Measurements from ENCODE around the gene PCDHA10. TPM values are rescaled to one million over a fixed set of nuclear protein-coding genes. Genes with fewer than 3 reads are reported as not detected.
"Not testable (repeated sequence)": the region's sequence is repeated elsewhere in the genome, so short reads cannot be mapped to it uniquely, and the experiment has no call there.

PCDHA10 gene
- total RNA-seq, 3 donors from 2014 or later (not counting 1 experiment from before 2014, with no cell fraction given) = not detected

GRCh38 chr5:140808889-140809291 lies 46.8 kb upstream of the PCDHA10 start:
- Histone ChIP-seq H3K27me3 (ENCODE audit: control insufficient read depth, insufficient read depth, low read length) (no peaks in the 10 kb centered on the region), H3K9me3 (ENCODE audit: control insufficient read depth, insufficient read depth, low read length) (peaks cover 10% of the 10 kb centered on the region), H3K4me1 (ENCODE audit: control insufficient read depth, insufficient read depth, low read length) (no peaks in the 10 kb centered on the region), H3K36me3 (ENCODE audit: control insufficient read depth, insufficient read depth, low read length) (no peaks in the 10 kb centered on the region), H3K27ac (ENCODE audit: low read length) (no peak overlapping the region), H3K4me3 (ENCODE audit: low read length) (no peak overlapping the region)
- H3K27ac Mint-ChIP-seq = no peak overlapping the region
- peaks cover 6 to 7% of the 10 kb centered on the region in 2 donors for H3K9me3 Mint-ChIP-seq
- no peaks in the 10 kb centered on the region for H3K4me1 Mint-ChIP-seq
- H3K4me3 Mint-ChIP-seq = no peak overlapping the region
- intact Hi-C loops (cut with micrococcal nuclease) = no loop called here
- ATAC-seq = no peak
- no peak for DNase-seq
- H3K27me3 Mint-ChIP-seq (ENCODE audit: low read depth in 2 of 2) = peaks cover 5 to 6% of the 10 kb centered on the region in 2 donors
- H3K36me3 Mint-ChIP-seq = peaks cover 12% of the 10 kb centered on the region
- TF ChIP-seq CTCF (IDR thresholded peaks at IDR 0.05) = no peak
- WGBS (ENCODE audit: insufficient coverage) = 71% methylated on average over 43 of the region's 43 CpGs

GRCh38 chr5:140821375-140822280 lies 34.1 kb upstream of the PCDHA10 start, which contains the start of gene PCDHA5:
TSS of gene PCDHA5 (plus strand) at chr5:140821613.
- intact Hi-C loops (cut with micrococcal nuclease) = no loop called here
- Mint-ChIP-seq H3K4me3 (no peak within 1 kb of the TSS), H3K4me1 (no peaks in the 10 kb centered on the region), H3K27ac (no peak within 1 kb of the TSS), H3K27me3 (ENCODE audit: low read depth in 2 of 2) (peaks cover 6 to 7% of the 10 kb centered on the region in 2 donors), H3K9me3 (peaks cover 2 to 4% of the 10 kb centered on the region in 2 donors), H3K36me3 (no peaks in the 10 kb centered on the region)
- no peak for TF ChIP-seq CTCF (IDR thresholded peaks at IDR 0.05)
- Histone ChIP-seq H3K36me3 (ENCODE audit: control insufficient read depth, insufficient read depth, low read length) (no peaks in the 10 kb centered on the region), H3K27me3 (ENCODE audit: control insufficient read depth, insufficient read depth, low read length) (peaks cover 3% of the 10 kb centered on the region), H3K4me1 (ENCODE audit: control insufficient read depth, insufficient read depth, low read length) (no peaks in the 10 kb centered on the region), H3K4me3 (ENCODE audit: low read length) (no peak within 1 kb of the TSS), H3K27ac (ENCODE audit: low read length) (no peak within 1 kb of the TSS), H3K9me3 (ENCODE audit: control insufficient read depth, insufficient read depth, low read length) (peaks cover 12% of the 10 kb centered on the region)
- DNase-seq = no peak
- WGBS (ENCODE audit: insufficient coverage) = 40% methylated on average over 34 of the region's 39 CpGs
- no peak for ATAC-seq

DNA sequence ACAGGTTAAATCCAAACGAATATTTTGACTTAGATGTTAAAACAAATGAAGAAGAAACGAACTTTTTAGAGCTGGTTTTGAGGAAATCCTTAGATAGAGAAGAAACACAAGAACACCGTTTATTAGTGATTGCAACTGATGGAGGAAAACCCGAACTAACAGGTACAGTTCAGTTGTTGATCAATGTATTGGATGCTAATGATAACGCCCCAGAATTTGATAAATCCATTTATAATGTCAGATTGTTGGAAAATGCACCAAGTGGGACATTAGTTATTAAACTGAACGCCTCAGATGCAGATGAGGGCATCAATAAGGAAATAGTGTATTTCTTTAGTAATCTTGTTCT lies 33.4 kb upstream of the PCDHA10 start:
- Mint-ChIP-seq H3K4me3 (no peak overlapping the region), H3K36me3 (peaks cover under 1% of the 10 kb centered on the region), H3K27ac (no peak overlapping the region), H3K9me3 (peaks cover 5 to 6% of the 10 kb centered on the region in 2 donors), H3K27me3 (ENCODE audit: low read depth in 2 of 2) (peaks cover 12 to 13% of the 10 kb centered on the region in 2 donors), H3K4me1 (no peaks in the 10 kb centered on the region)
- no peaks in the 10 kb centered on the region for H3K36me3 ChIP-seq (ENCODE audit: control insufficient read depth, insufficient read depth, low read length)
- H3K4me3 ChIP-seq (ENCODE audit: low read length) = no peak overlapping the region
- H3K27ac ChIP-seq (ENCODE audit: low read length) = no peak overlapping the region
- 32% methylated on average over 6 of the region's 6 CpGs for WGBS (ENCODE audit: insufficient coverage)
- peaks cover 3% of the 10 kb centered on the region for H3K27me3 ChIP-seq (ENCODE audit: control insufficient read depth, insufficient read depth, low read length)
- intact Hi-C loops (cut with micrococcal nuclease) = no loop called here
- DNase-seq (no peak), ATAC-seq (no peak)
- H3K9me3 ChIP-seq (ENCODE audit: control insufficient read depth, insufficient read depth, low read length) = peaks cover 12% of the 10 kb centered on the region
- TF ChIP-seq CTCF (IDR thresholded peaks at IDR 0.05) = no peak
- H3K4me1 ChIP-seq (ENCODE audit: control insufficient read depth, insufficient read depth, low read length) = no peaks in the 10 kb centered on the region

DNA sequence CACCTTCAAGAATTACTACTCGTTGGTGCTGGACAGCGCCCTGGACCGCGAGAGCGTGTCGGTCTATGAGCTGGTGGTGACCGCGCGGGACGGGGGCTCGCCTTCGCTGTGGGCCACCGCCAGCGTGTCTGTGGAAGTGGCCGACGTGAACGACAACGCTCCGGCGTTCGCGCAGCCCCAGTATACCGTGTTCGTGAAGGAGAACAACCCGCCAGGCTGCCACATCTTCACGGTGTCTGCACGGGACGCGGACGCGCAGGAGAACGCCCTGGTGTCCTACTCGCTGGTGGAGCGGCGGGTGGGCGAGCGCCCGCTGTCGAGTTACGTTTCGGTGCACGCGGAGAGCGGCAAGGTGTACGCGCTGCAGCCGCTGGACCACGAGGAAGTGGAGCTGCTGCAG lies 32.7 kb upstream of the PCDHA10 start:
- H3K4me1 Mint-ChIP-seq; ATAC-seq; H3K9me3 Mint-ChIP-seq; H3K27ac Mint-ChIP-seq; H3K27me3 ChIP-seq (ENCODE audit: control insufficient read depth, insufficient read depth, low read length); H3K4me3 ChIP-seq (ENCODE audit: low read length); intact Hi-C loops (cut with micrococcal nuclease); H3K4me1 ChIP-seq (ENCODE audit: control insufficient read depth, insufficient read depth, low read length); H3K36me3 ChIP-seq (ENCODE audit: control insufficient read depth, insufficient read depth, low read length); H3K36me3 Mint-ChIP-seq; H3K4me3 Mint-ChIP-seq; H3K27ac ChIP-seq (ENCODE audit: low read length); DNase-seq: not testable (repeated sequence)
- peaks cover 12% of the 10 kb centered on the region for H3K9me3 ChIP-seq (ENCODE audit: control insufficient read depth, insufficient read depth, low read length)
- WGBS (ENCODE audit: insufficient coverage) = 60% methylated on average over 48 of the region's 48 CpGs
- peaks cover 15 to 16% of the 10 kb centered on the region in 2 donors for H3K27me3 Mint-ChIP-seq (ENCODE audit: low read depth in 2 of 2)
